Fibroblast of skin of left biceps (primary cell): Measurements from ENCODE around the gene ATAT1.

Source experiments
- DNase-seq, 2 experiments: peaks; one replicate each; pipeline ENCODE4 v3.0.0-alpha.2; 2013; ENCODE audit warnings: low read depth in 2 of 2

ATAT1 gene

GRCh38 chr6:30626484-30627366 lies at the start of gene ATAT1:
Gene ATAT1, plus strand, starts transcription at chr6:30626874.
- DNase-seq, result peak in 1 of 2 experiments; percentile 42

- DNase-seq, result no peak
Observed at GRCh38 chr6:30578051-30578450, 48.6 kb upstream of the ATAT1 start.

DNA sequence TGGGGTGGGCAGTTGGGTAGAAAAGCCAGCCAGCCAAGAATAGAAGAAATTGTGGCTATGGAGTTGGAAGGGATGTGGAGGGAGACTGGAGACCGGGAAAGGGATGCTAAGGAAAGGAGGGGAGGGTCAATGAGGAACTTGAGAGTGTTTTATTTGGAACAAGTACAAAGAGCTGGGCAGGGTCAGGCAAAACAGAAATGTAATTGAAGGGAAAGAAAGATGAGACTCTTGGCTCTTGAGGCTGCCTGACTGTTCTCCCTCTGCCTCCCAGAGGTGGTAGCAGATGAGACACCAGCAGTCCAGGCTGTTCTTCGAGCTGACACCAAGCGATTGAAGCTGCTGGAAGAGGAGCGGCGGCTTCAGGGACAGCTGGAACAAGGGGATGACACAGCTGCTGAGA lies 42.8 kb upstream of the ATAT1 start:
- no peak for DNase-seq

GRCh38 chr6:30589754-30590358 lies 36.8 kb upstream of the ATAT1 start:
- DNase-seq, result no peak

- DNase-seq, result no peak
Observed at GRCh38 chr6:30590509-30590908, 36.2 kb upstream of the ATAT1 start.

DNA sequence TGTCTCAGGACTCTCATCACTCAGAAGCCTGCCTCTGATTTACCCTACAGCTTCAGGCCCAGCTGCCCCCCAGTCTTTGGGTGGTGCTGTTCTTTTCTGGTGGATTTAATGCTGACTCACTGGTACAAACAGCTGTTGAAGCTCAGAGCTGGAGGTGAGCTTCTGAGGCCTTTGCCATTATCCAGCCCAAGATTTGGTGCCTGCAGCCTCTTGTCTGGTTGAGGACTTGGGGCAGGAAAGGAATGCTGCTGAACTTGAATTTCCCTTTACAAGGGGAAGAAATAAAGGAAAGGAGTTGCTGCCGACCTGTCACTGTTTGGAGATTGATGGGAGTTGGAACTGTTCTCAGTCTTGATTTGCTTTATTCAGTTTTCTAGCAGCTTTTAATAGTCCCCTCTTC lies 35.7 kb upstream of the ATAT1 start:
- DNase-seq, result no peak

GRCh38 chr6:30592287-30592686 lies 34.4 kb upstream of the ATAT1 start:
- DNase-seq, result no peak

- DNase-seq, result peak in 1 of 2 experiments; percentile 42
Observed at GRCh38 chr6:30597315-30598144, 29.1 kb upstream of the ATAT1 start.

DNA sequence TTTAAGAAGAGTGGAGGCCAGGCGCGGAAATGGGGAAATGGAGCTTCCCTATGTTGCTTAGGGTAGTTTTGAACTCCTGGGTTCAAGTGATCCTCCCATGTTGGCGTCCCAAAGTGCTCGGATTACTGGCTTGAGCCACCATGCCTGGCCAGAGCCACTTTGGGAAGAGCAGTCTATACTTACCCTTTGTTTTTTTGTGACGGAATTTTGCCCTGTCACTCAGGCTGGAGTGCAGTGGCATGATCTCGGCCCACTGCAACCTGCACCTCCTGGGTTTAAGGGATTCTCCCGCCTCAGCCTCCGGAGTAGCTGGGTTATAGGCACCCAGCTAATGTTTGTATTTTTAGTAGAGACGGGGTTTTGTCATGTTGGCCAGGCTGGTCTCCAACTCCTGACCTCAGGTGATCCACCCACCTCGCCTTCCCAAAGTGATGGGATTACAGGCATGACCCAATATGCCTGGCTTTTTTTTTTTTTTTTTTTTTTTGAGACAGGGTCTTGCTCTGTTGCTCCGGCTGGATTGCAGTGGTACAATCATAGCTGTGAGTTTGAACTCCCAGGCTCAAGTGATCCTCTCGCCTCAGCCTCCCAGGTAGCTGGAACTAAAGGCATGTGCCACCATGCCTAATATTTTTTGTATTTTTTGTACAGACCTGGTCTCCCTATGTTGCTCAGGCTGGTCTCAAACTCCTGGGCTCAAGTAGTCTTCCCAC lies 27.6 kb upstream of the ATAT1 start:
- DNase-seq, result no peak

DNA sequence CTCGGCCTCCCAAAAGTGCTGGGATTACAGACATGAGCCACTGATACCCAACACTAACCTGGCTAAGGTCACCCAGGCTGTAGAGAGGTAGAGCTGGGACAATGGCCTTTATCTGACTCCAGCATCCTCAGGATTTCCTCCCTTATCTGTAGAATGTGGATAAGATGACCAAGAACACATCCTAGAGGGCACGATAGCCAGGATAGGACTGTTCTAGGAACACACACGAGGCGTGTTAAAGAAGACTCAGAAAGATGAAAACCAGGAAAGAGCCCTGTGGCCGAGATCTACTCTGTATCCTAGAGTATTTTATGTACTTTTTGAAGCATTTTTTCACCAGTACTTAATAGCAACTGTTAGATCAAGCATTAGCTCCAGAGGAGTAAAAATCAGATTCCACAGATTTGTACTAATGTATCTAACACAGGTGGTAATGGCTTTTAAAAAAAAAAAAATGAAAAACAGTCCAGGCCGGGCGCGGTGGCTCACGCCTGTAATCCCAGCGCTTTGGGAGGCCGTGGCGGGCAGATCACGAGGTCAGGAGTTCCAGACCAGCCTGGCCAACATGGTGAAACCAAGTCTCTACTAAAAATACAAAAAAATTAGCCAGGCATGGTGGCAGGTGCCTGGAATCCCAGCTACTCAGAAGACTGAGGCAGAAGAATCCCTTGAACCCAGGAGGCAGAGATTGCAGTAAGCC lies 26.9 kb upstream of the ATAT1 start:
- DNase-seq, result no peak

- no peak for DNase-seq
Observed at GRCh38 chr6:30600451-30600961, 26.2 kb upstream of the ATAT1 start.

- DNase-seq, result no peak
Observed at GRCh38 chr6:30601436-30601814, 25.2 kb upstream of the ATAT1 start.

DNA sequence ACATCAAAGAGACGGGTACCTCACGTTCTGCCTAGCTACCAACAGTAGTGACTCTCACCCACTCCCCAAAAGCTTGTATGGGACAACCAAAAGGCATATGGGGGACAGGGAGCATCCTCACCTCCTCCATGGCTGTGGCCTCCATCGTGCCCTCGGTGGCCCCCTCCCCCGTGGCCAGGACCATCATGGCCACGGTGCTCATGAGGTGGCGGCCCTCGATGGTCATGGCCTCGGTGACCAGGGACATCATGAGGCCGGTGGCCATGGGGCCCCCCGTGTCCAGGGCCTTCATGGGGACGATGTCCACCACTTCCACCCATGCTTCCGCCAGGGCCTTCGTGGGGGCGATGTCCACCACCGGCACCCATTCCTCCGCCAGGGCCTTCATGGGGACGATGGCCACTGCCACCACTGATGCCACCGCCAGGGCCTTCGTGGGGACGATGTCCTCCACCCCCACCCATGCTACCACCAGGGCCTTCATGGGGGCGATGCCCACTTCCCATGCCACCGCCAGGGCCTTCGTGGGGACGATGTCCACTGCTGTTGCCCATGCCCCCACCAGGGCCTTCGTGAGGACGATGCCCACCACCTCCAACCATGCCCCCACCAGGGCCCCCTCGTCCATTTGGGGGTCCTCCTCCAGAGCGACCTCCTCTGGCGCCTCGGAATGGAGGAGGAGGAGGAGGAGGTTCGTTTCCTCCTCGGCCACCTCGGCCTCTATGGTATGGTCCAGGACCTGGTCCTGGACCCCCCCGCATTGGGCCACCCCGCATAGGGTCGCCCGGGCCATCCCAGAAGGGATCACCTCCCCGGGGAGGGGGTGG lies 24.6 kb upstream of the ATAT1 start:
- DNase-seq, result no peak

DNA sequence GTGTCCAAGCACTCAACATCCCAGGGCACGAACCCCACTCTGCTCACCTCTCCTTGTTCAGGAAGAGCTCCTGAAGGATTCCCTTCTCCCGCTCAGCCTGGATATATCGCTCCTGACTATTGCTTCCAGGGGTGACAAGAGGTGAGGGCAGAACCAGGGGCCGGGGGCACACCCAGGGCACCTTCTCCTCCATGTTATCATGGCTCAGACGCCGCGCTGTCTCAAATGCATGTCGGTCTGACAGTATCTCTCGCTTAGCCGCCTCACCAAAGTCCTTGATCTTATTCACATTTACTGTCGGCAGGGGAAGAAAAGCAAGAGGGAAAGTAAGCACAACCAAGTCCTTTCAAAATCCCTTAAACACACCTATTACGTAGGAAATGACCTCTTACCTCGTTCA lies 22.7 kb upstream of the ATAT1 start:
- DNase-seq, result no peak

- no peak for DNase-seq
Observed at GRCh38 chr6:30610065-30610464, 16.6 kb upstream of the ATAT1 start.

GRCh38 chr6:30611150-30611855 lies 15.4 kb upstream of the ATAT1 start:
- DNase-seq, result no peak

- DNase-seq, result no peak
Observed at GRCh38 chr6:30611856-30612194, 14.8 kb upstream of the ATAT1 start.

DNA sequence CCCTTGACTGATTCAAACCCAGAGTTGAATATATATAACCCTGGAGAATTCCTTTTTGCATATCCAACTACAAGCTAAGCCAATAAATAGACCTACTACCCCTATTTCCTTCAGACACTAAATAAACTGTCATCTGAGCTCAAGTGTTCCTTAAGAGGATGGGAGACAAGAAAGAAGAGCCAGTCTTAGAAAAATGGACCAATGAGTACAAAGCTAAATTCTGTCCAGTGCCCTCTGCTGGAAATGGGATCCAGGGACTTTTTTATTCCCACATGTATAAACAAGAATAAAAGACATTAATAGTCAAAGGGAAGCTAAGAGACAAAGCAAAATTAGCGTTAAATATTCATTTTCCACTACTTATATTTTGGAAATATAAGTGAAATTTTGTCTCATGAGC lies 14.5 kb upstream of the ATAT1 start:
- no peak for DNase-seq

GRCh38 chr6:30612687-30613248 lies 13.9 kb upstream of the ATAT1 start:
- DNase-seq, result no peak
